ENCODE data around the gene LRCH3.
"Not testable (repeated sequence)": the region's sequence is repeated elsewhere in the genome, so short reads cannot be mapped to it uniquely, and the experiment has no call there.

The LRCH3 gene

GRCh38 chr3:197889204-197889930 lies 98.3 kb downstream of the LRCH3 start:
- DNase-seq = no peak

- no peak for DNase-seq
These were observed 99.6 kb downstream of the LRCH3 start for GRCh38 chr3:197890693-197891092.

GRCh38 chr3:197892162-197892561 lies 101.1 kb downstream of the LRCH3 start:
- DNase-seq = no peak

- DNase-seq = no peak
These were observed 105.4 kb downstream of the LRCH3 start for GRCh38 chr3:197896421-197896820.

GRCh38 chr3:197899833-197900478 lies 108.9 kb downstream of the LRCH3 start:
- no peak for DNase-seq

GRCh38 chr3:197901626-197902025 lies 110.6 kb downstream of the LRCH3 start:
- DNase-seq = no peak

- peak; percentile 53 for DNase-seq
These were observed 115.2 kb downstream of the LRCH3 start for GRCh38 chr3:197906023-197906849.

- DNase-seq = no peak
These were observed 115.8 kb downstream of the LRCH3 start for GRCh38 chr3:197906850-197907187.

- DNase-seq = no peak
These were observed 116.1 kb downstream of the LRCH3 start for GRCh38 chr3:197907196-197907595.

GRCh38 chr3:197908550-197908949 lies 117.5 kb downstream of the LRCH3 start:
- not testable (repeated sequence) for DNase-seq

GRCh38 chr3:197908957-197909701 lies 118.1 kb downstream of the LRCH3 start:
- no peak for DNase-seq

GRCh38 chr3:197912741-197913476 lies 121.9 kb downstream of the LRCH3 start:
- DNase-seq = no peak

GRCh38 chr3:197913641-197914380 lies 122.8 kb downstream of the LRCH3 start:
- DNase-seq = no peak

GRCh38 chr3:197921429-197922275 lies 130.6 kb downstream of the LRCH3 start:
- DNase-seq = not testable (repeated sequence)

- no peak for DNase-seq
These were observed 135.4 kb downstream of the LRCH3 start for GRCh38 chr3:197926418-197926817.

- not testable (repeated sequence) for DNase-seq
These were observed 136.5 kb downstream of the LRCH3 start for GRCh38 chr3:197927578-197927977.

GRCh38 chr3:197936819-197937384 lies 145.8 kb downstream of the LRCH3 start:
- no peak for DNase-seq
